T-helper 17 cell (primary cell): ENCODE measurements around the gene C1orf56. TPM values are rescaled to one million over a fixed set of nuclear protein-coding genes. Genes with fewer than 3 reads are reported as not detected.
"Not testable (repeated sequence)": the region's sequence is repeated elsewhere in the genome, so short reads cannot be mapped to it uniquely, and the experiment has no call there.

Experiments used
- ATAC-seq: fragments of 150-1000 bp; cut with Tn5 transposase; 2 replicates; pipeline ENCODE4 v1.10.0; 2021; ENCODE audit warnings: mild to moderate bottlenecking, moderate library complexity
- DNase-seq, 3 donors: peaks; one replicate each; pipeline versions ENCODE4 v3.0.0 to v3.0.0-alpha.2; 2020 to 2021
- H3K9me3 ChIP-seq: one replicate; pipeline ENCODE4 v1.7.0; 2013; ENCODE audit warnings: low read length, mild to moderate bottlenecking; ENCODE audit not compliant: control insufficient read depth, poor library complexity, severe bottlenecking
- H3K27ac Mint-ChIP-seq: one replicate; pipeline ENCODE4 v1.8.0; 2022; ENCODE audit warnings: mild to moderate bottlenecking, moderate library complexity, mixed read lengths
- H3K27me3 Mint-ChIP-seq: one replicate; pipeline ENCODE4 v1.8.0; 2022; ENCODE audit warnings: mixed read lengths
- H3K36me3 Mint-ChIP-seq: one replicate; pipeline ENCODE4 v1.8.0; 2022; ENCODE audit warnings: low read depth, mixed read lengths
- H3K4me1 Mint-ChIP-seq: one replicate; pipeline ENCODE4 v1.8.0; 2022; ENCODE audit warnings: mild to moderate bottlenecking, mixed read lengths
- H3K4me3 Mint-ChIP-seq: one replicate; pipeline ENCODE4 v1.8.0; 2022; ENCODE audit warnings: mild to moderate bottlenecking, moderate library complexity, mixed read lengths
- total RNA-seq, 4 donors: library from RNA in 2 of 4; stranded (reverse) in 2 of 4; gene quantifications; one replicate each; pipeline ENCODE4 v1.2.3 and lab custom pipeline; 2022 to 2026

Gene C1orf56
- total RNA-seq, 2 donors from 2014 or later, result 0.47 to 0.52 TPM

GRCh38 chr1:151097426-151097825, 49.9 kb downstream of the C1orf56 start:
- not testable (repeated sequence) for H3K9me3 ChIP-seq, H3K27me3 Mint-ChIP-seq, ATAC-seq, H3K4me3 Mint-ChIP-seq, H3K36me3 Mint-ChIP-seq, DNase-seq, H3K27ac Mint-ChIP-seq, H3K4me1 Mint-ChIP-seq

DNA sequence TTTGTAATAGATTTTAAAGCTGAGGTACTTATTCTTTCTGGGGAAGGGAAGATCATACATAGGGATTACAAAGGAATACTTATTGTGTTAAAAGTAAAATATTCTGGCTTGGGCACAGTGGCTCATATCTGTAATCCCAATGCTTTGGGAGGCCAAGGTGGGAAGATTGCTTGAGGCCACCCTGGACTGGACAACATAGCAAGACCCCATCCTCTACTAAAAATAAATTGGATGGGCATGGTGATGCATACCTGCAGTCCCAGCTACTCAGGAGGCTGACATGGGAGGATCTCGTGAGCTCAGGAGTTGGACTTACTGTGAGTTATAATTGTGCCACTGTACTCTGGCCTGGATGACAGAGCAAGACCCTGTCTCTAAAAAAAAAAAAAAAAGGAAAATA, 50.6 kb downstream of the C1orf56 start:
- peaks cover 2% of the 10 kb centered on the region for H3K36me3 Mint-ChIP-seq

More for the DNA sequence above, 50.6 kb downstream of the C1orf56 start:
- ATAC-seq (no peak), DNase-seq (no peak)
- Mint-ChIP-seq H3K27me3 (no peaks in the 10 kb centered on the region), H3K27ac (no peak overlapping the region), H3K4me3 (no peak overlapping the region), H3K4me1 (peaks cover 2% of the 10 kb centered on the region)
- H3K9me3 ChIP-seq, result no peaks in the 10 kb centered on the region

Other genes starting within 250 kb of the C1orf56 start
- 10 to 100 TPM in 1 of 2 donors, 1 to 10 TPM in 1; 8.7 to 10.4 TPM for gene CTSK, start 239.5 kb upstream of the C1orf56 start, total RNA-seq
- 10 to 100 TPM; 27.3 to 32.3 TPM for gene ARNT, start 171.2 kb upstream of the C1orf56 start, total RNA-seq
- not detected for gene CTXND2, start 160.6 kb upstream of the C1orf56 start, total RNA-seq
- gene SETDB1, start 121.4 kb upstream of the C1orf56 start, total RNA-seq, result 10 to 100 TPM; 44.0 to 51.0 TPM
- 100 to 1,000 TPM; 108 to 142 TPM for gene CERS2, start 72.9 kb upstream of the C1orf56 start, total RNA-seq
- gene ANXA9, start 65.5 kb upstream of the C1orf56 start, total RNA-seq, result under 1 TPM in 1 of 2 donors, not detected in 1; 0.15 TPM
- 10 to 100 TPM; 19.0 to 31.6 TPM for gene MINDY1, start 40.8 kb upstream of the C1orf56 start, total RNA-seq
- gene PRUNE1, start 39.3 kb upstream of the C1orf56 start, total RNA-seq, result 10 to 100 TPM; 15.8 to 30.0 TPM
- under 1 TPM; 0.42 to 0.57 TPM for gene BNIPL, start 11.2 kb upstream of the C1orf56 start, total RNA-seq
- 100 to 1,000 TPM; 375 to 433 TPM for gene CDC42SE1, start 11.9 kb downstream of the C1orf56 start, total RNA-seq
- 1 to 10 TPM; 4.0 to 5.0 TPM for gene MLLT11, start 12.6 kb downstream of the C1orf56 start, total RNA-seq
- 10 to 100 TPM in 1 of 2 donors, 1 to 10 TPM in 1; 9.9 to 25.5 TPM for gene GABPB2, start 23.0 kb downstream of the C1orf56 start, total RNA-seq
- 10 to 100 TPM in 1 of 2 donors, 1 to 10 TPM in 1; 9.5 to 11.3 TPM for gene SEMA6C, start 98.9 kb downstream of the C1orf56 start, total RNA-seq
- 1 to 10 TPM; 3.6 to 5.4 TPM for gene TNFAIP8L2, start 108.9 kb downstream of the C1orf56 start, total RNA-seq
- under 1 TPM; 0.39 to 0.70 TPM for gene LYSMD1, start 118.2 kb downstream of the C1orf56 start, total RNA-seq
- 10 to 100 TPM; 33.7 to 37.8 TPM for gene SCNM1, start 118.4 kb downstream of the C1orf56 start, total RNA-seq
- gene TMOD4, start 128.2 kb downstream of the C1orf56 start, total RNA-seq, result 1 to 10 TPM; 1.0 to 3.0 TPM
- gene VPS72, start 142.4 kb downstream of the C1orf56 start, total RNA-seq, result 10 to 100 TPM; 27.4 to 33.2 TPM
- gene PIP5K1A, start 150.8 kb downstream of the C1orf56 start, total RNA-seq, result 10 to 100 TPM; 41.6 to 43.3 TPM
- 10 to 100 TPM; 78.4 to 86.0 TPM for gene PSMD4, start 207.0 kb downstream of the C1orf56 start, total RNA-seq
- 10 to 100 TPM; 25.9 to 33.8 TPM for gene ZNF687, start 234.5 kb downstream of the C1orf56 start, total RNA-seq